Activated effector memory CD4-positive, alpha-beta T cell treated with Interleukin-2 at 50 U/mL for 16 hours (primary cell): ENCODE data around the gene ACTMAP.

Experiments used
- DNase-seq: peaks from one replicate; pipeline ENCODE4 v3.0.0-alpha.2; 2020

Gene ACTMAP

GRCh38 chr19:40692212-40692551 is 58.1 kb downstream of the ACTMAP start:
- no peak for DNase-seq

GRCh38 chr19:40691421-40692211 is 58.7 kb downstream of the ACTMAP start:
- no peak for DNase-seq
